ENCODE data around the gene RTP3. TPM values are rescaled to one million over a fixed set of nuclear protein-coding genes. Genes with fewer than 3 reads are reported as not detected.

RTP3 gene
- total RNA-seq, 1 experiment from 2014 or later, result not detected

- no peaks in the 10 kb centered on the region for H3K27me3 ChIP-seq (ENCODE audit: control insufficient read depth, insufficient read depth, low read length)
- DNase-seq (ENCODE audit: low read depth, low spot score) (no peak), ATAC-seq (no peak)
- H3K27ac ChIP-seq (ENCODE audit: low read length), result no peak overlapping the region
- TF ChIP-seq POLR2AphosphoS5 (IDR thresholded peaks at IDR 0.05; ENCODE audit: low read depth, low read length) (no peak), SIN3A (IDR thresholded peaks at IDR 0.05; ENCODE audit: borderline replicate concordance, insufficient read depth, low read depth, low read length) (no peak), TCF7L2 (IDR thresholded peaks at IDR 0.05; ENCODE audit: low read depth, low read length) (no peak), CTCF (IDR thresholded peaks at IDR 0.05) (no peak), REST (IDR thresholded peaks at IDR 0.05; ENCODE audit: insufficient read depth in 1 of 2, low read depth in 2 of 2, low read length in 1 of 2) (no peak)
- in situ Hi-C loops (cut with HindIII; ENCODE audit: low pct_unique_long_range_greater_than_20kb, low sequenced_read_pairs) (no loop called here), intact Hi-C loops (cut with micrococcal nuclease; ENCODE audit: unreplicated experiment) (no loop called here)
- H3K4me3 ChIP-seq (ENCODE audit: low read depth in 2 of 2, low read length in 2 of 2), result no peak overlapping the region
- no peaks in the 10 kb centered on the region for H3K4me1 ChIP-seq (ENCODE audit: control insufficient read depth, insufficient read depth, low read length)
- CTCF ChIA-PET, result no interaction called here
- H3K9me3 ChIP-seq (ENCODE audit: control insufficient read depth, insufficient read depth, low read depth, low read length), result no peaks in the 10 kb centered on the region
- POLR2A ChIA-PET, result no interaction called here
- no TSS peak for BruUV-seq (replicated peaks)
- H3K36me3 ChIP-seq (ENCODE audit: control insufficient read depth, insufficient read depth, low read length), result no peaks in the 10 kb centered on the region
These were observed 20.0 kb downstream of the RTP3 start for GRCh38 chr3:46517784-46518181.

GRCh38 chr3:46519952-46520351, 22.2 kb downstream of the RTP3 start:
- ChIA-PET CTCF (no interaction called here), POLR2A (interaction anchor here (0.6 kb wide), 1 partner anchor 11 kb away, joined by 8 read pairs; no protein-coding TSS in a partner anchor)
- Histone ChIP-seq H3K27ac (ENCODE audit: low read length) (no peak overlapping the region), H3K27me3 (ENCODE audit: control insufficient read depth, insufficient read depth, low read length) (no peaks in the 10 kb centered on the region), H3K9me3 (ENCODE audit: control insufficient read depth, insufficient read depth, low read depth, low read length) (no peaks in the 10 kb centered on the region), H3K36me3 (ENCODE audit: control insufficient read depth, insufficient read depth, low read length) (no peaks in the 10 kb centered on the region), H3K4me3 (ENCODE audit: low read depth in 2 of 2, low read length in 2 of 2) (no peak overlapping the region), H3K4me1 (ENCODE audit: control insufficient read depth, insufficient read depth, low read length) (no peaks in the 10 kb centered on the region)
- in situ Hi-C loops (cut with HindIII; ENCODE audit: low pct_unique_long_range_greater_than_20kb, low sequenced_read_pairs), result no loop called here
- intact Hi-C loops (cut with micrococcal nuclease; ENCODE audit: unreplicated experiment), result no loop called here
- BruUV-seq (replicated peaks), result no TSS peak
- DNase-seq (ENCODE audit: low read depth, low spot score) (no peak), ATAC-seq (no peak)
- TF ChIP-seq SIN3A (IDR thresholded peaks at IDR 0.05; ENCODE audit: borderline replicate concordance, insufficient read depth, low read depth, low read length) (no peak), POLR2AphosphoS5 (IDR thresholded peaks at IDR 0.05; ENCODE audit: low read depth, low read length) (no peak), REST (IDR thresholded peaks at IDR 0.05; ENCODE audit: insufficient read depth in 1 of 2, low read depth in 2 of 2, low read length in 1 of 2) (no peak), CTCF (IDR thresholded peaks at IDR 0.05) (no peak), TCF7L2 (IDR thresholded peaks at IDR 0.05; ENCODE audit: low read depth, low read length) (no peak)

All from Panc1 (cell line).